ENCODE measurements around the gene BAX.

Gene BAX

GRCh38 chr19:48962029-48962848, 7.6 kb downstream of the BAX start:
- CTCF ChIA-PET, result interaction anchor here (0.8 kb wide), 2 partner anchors 8 to 31 kb away, joined by 3 to 4 read pairs; partner anchors contain the start of gene RUVBL2

GRCh38 chr19:48962849-48963165, 8.1 kb downstream of the BAX start:
- Mint-ChIP-seq H3K36me3 (peaks cover 45% of the 10 kb centered on the region), H3K27ac (peak overlapping the region; percentile 99), H3K4me3 (peak overlapping the region; percentile 23), H3K9me3 (no peaks in the 10 kb centered on the region), H3K27me3 (no peaks in the 10 kb centered on the region), H3K4me1 (peaks cover 85% of the 10 kb centered on the region)
- no peak for DNase-seq
- CTCF ChIA-PET, result no interaction called here

More at GRCh38 chr19:48962029-48962848, 7.6 kb downstream of the BAX start:
- Mint-ChIP-seq H3K27me3 (no peaks in the 10 kb centered on the region), H3K4me1 (peaks cover 86% of the 10 kb centered on the region), H3K9me3 (no peaks in the 10 kb centered on the region), H3K4me3 (peak overlapping the region; percentile 23), H3K27ac (peak overlapping the region; percentile 99), H3K36me3 (peaks cover 50% of the 10 kb centered on the region)
- peak; percentile 59 for DNase-seq

GRCh38 chr19:48963371-48964204, 8.9 kb downstream of the BAX start:
- peak; percentile 61 for DNase-seq
- CTCF ChIA-PET, result interaction anchor here (0.7 to 1.0 kb wide), 3 partner anchors 14 to 175 kb away, joined by 3 to 4 read pairs (median 4); no protein-coding TSS in a partner anchor
- peaks cover 44% of the 10 kb centered on the region for H3K36me3 Mint-ChIP-seq
- no peaks in the 10 kb centered on the region for H3K9me3 Mint-ChIP-seq
- H3K4me3 Mint-ChIP-seq, result peak overlapping the region; percentile 98
- peak overlapping the region; percentile 99 for H3K27ac Mint-ChIP-seq
- peaks cover 78% of the 10 kb centered on the region for H3K4me1 Mint-ChIP-seq
- H3K27me3 Mint-ChIP-seq, result no peaks in the 10 kb centered on the region

GRCh38 chr19:48964205-48965039, 9.7 kb downstream of the BAX start:
- DNase-seq, result peak; percentile 32
- H3K4me3 Mint-ChIP-seq, result peak overlapping the region; percentile 98
- H3K27me3 Mint-ChIP-seq, result no peaks in the 10 kb centered on the region
- CTCF ChIA-PET, result interaction anchor here (0.7 to 1.0 kb wide), 3 partner anchors 13 to 176 kb away, joined by 3 to 4 read pairs (median 4); no protein-coding TSS in a partner anchor
- peak overlapping the region; percentile 99 for H3K27ac Mint-ChIP-seq
- peaks cover 44% of the 10 kb centered on the region for H3K36me3 Mint-ChIP-seq
- H3K9me3 Mint-ChIP-seq, result no peaks in the 10 kb centered on the region
- peaks cover 72% of the 10 kb centered on the region for H3K4me1 Mint-ChIP-seq

- H3K36me3 Mint-ChIP-seq, result peaks cover 46% of the 10 kb centered on the region
Observed at GRCh38 chr19:48965040-48965805, 10.5 kb downstream of the BAX start, which contains the start of gene FTL. Gene FTL, plus strand, starts transcription at chr19:48965309. Its CDS starts 199 bp downstream, at chr19:48965508.

GRCh38 chr19:48965806-48966540, 11.3 kb downstream of the BAX start:
- Mint-ChIP-seq H3K27me3 (no peaks in the 10 kb centered on the region), H3K4me1 (peaks cover 66% of the 10 kb centered on the region), H3K27ac (peak overlapping the region; percentile 99), H3K36me3 (peaks cover 46% of the 10 kb centered on the region), H3K9me3 (no peaks in the 10 kb centered on the region), H3K4me3 (peak overlapping the region; percentile 98)
- CTCF ChIA-PET, result interaction anchor here (0.9 to 1.8 kb wide), 3 partner anchors 66 to 170 kb away, joined by 3 to 9 read pairs (median 3); partner anchors contain the start of gene NUCB1
- peak; percentile 95 for DNase-seq

More at GRCh38 chr19:48965040-48965805, 10.5 kb downstream of the BAX start, which contains the start of gene FTL:
- no peaks in the 10 kb centered on the region for H3K9me3 Mint-ChIP-seq
- H3K4me3 Mint-ChIP-seq, result peak within 1 kb of the TSS; percentile 98
- CTCF ChIA-PET, result interaction anchor here (0.6 kb wide), 1 partner anchor 281 kb away, joined by 3 read pairs; no protein-coding TSS in a partner anchor
- no peaks in the 10 kb centered on the region for H3K27me3 Mint-ChIP-seq
- peak; percentile 95 for DNase-seq
- peak within 1 kb of the TSS; percentile 99 for H3K27ac Mint-ChIP-seq
- H3K4me1 Mint-ChIP-seq, result peaks cover 66% of the 10 kb centered on the region

- Mint-ChIP-seq H3K4me1 (peaks cover 59% of the 10 kb centered on the region), H3K27me3 (no peaks in the 10 kb centered on the region), H3K9me3 (no peaks in the 10 kb centered on the region), H3K4me3 (peak overlapping the region; percentile 98), H3K36me3 (peaks cover 41% of the 10 kb centered on the region), H3K27ac (peak overlapping the region; percentile 99)
- CTCF ChIA-PET, result interaction anchor here (0.9 to 1.8 kb wide), 5 partner anchors 25 to 179 kb away, joined by 3 to 9 read pairs (median 3); partner anchors contain the start of gene NUCB1
- no peak for DNase-seq
Observed at GRCh38 chr19:48966541-48967345, 12.1 kb downstream of the BAX start.

GRCh38 chr19:48967346-48968178, 12.9 kb downstream of the BAX start:
- DNase-seq, result no peak
- CTCF ChIA-PET, result interaction anchor here (0.8 to 1.8 kb wide), 6 partner anchors 24 to 180 kb away, joined by 3 to 9 read pairs (median 4); partner anchors contain the start of genes GYS1, NUCB1 and RUVBL2
- Mint-ChIP-seq H3K9me3 (no peaks in the 10 kb centered on the region), H3K4me3 (peak overlapping the region; percentile 26), H3K4me1 (peaks cover 51% of the 10 kb centered on the region), H3K36me3 (peaks cover 35% of the 10 kb centered on the region), H3K27ac (peak overlapping the region; percentile 33), H3K27me3 (no peaks in the 10 kb centered on the region)

- Mint-ChIP-seq H3K27me3 (no peaks in the 10 kb centered on the region), H3K4me1 (peaks cover 44% of the 10 kb centered on the region), H3K4me3 (no peak overlapping the region), H3K9me3 (no peaks in the 10 kb centered on the region), H3K36me3 (peaks cover 39% of the 10 kb centered on the region), H3K27ac (no peak overlapping the region)
- CTCF ChIA-PET, result interaction anchor here (1.3 to 1.8 kb wide), 4 partner anchors 24 to 180 kb away, joined by 3 to 9 read pairs (median 6); no protein-coding TSS in a partner anchor
- DNase-seq, result no peak
Observed at GRCh38 chr19:48968179-48968661, 13.5 kb downstream of the BAX start.

GRCh38 chr19:48968813-48969218, 14.1 kb downstream of the BAX start:
- H3K9me3 Mint-ChIP-seq, result no peaks in the 10 kb centered on the region
- CTCF ChIA-PET, result no interaction called here
- DNase-seq, result no peak
- H3K27ac Mint-ChIP-seq, result no peak overlapping the region
- H3K4me3 Mint-ChIP-seq, result no peak overlapping the region
- H3K4me1 Mint-ChIP-seq, result peaks cover 38% of the 10 kb centered on the region
- H3K36me3 Mint-ChIP-seq, result peaks cover 39% of the 10 kb centered on the region
- H3K27me3 Mint-ChIP-seq, result no peaks in the 10 kb centered on the region

All from activated naive CD4-positive, alpha-beta T cell treated with anti-CD3 and anti-CD28 coated beads, Interleukin-2, amount 10 ng/mL, durations not matched to agents 7 days and 5 days (primary cell).